Activated CD8-positive, alpha-beta T cell treated with anti-CD3 and anti-CD28 coated beads for 36 hours (primary cell): ENCODE measurements around the gene FADS6. TPM values are rescaled to one million over a fixed set of nuclear protein-coding genes. Genes with fewer than 3 reads are reported as not detected.
"Not testable (repeated sequence)": the region's sequence is repeated elsewhere in the genome, so short reads cannot be mapped to it uniquely, and the experiment has no call there.

Experiments
- ATAC-seq: fragments of 200-7000 bp; cut with Tn5 transposase; one replicate; pipeline ENCODE4 v1.10.0; 2021; ENCODE audit warnings: mild to moderate bottlenecking, moderate library complexity
- CTCF ChIA-PET: fragments of 350-600 bp; sonication (Branson Sonifier 250); formaldehyde crosslinking; loops from one replicate; lab custom pipeline; 2021; ENCODE audit warnings: antibody characterized with exemption; lab: Charles Lee
- POLR2A ChIA-PET: fragments of 350-600 bp; sonication (Branson Sonifier 250); formaldehyde crosslinking; loops from one replicate; lab custom pipeline; 2021; ENCODE audit warnings: antibody characterized with exemption; lab: Charles Lee
- DNase-seq: peaks from one replicate; pipeline ENCODE4 v3.0.0-alpha.2; 2020
- H3K27ac Mint-ChIP-seq: one replicate; pipeline ENCODE4 v1.8.0; 2021; ENCODE audit warnings: mild to moderate bottlenecking, mixed read lengths
- H3K27me3 Mint-ChIP-seq: one replicate; pipeline ENCODE4 v1.8.0; 2021; ENCODE audit warnings: mixed read lengths
- H3K36me3 Mint-ChIP-seq: one replicate; pipeline ENCODE4 v1.8.0; 2021; ENCODE audit warnings: low read depth, mixed read lengths
- H3K4me1 Mint-ChIP-seq: one replicate; pipeline ENCODE4 v1.8.0; 2021; ENCODE audit warnings: low read depth, mixed read lengths
- H3K4me3 Mint-ChIP-seq: one replicate; pipeline ENCODE4 v1.8.0; 2021; ENCODE audit warnings: mild to moderate bottlenecking, moderate library complexity, mixed read lengths
- H3K9me3 Mint-ChIP-seq: one replicate; pipeline ENCODE4 v1.8.0; 2021; ENCODE audit warnings: mixed read lengths
- intact Hi-C: fragments of 100-400 bp; cut with micrococcal nuclease; formaldehyde crosslinking; loops from one replicate; pipeline ENCODE4 v1.10.0; 2022
- total RNA-seq, 2 experiments: library from RNA; stranded (reverse); gene quantifications; one replicate each; pipeline ENCODE4 v1.2.3, GENCODE V29; 2021
- TF ChIP-seq, protein P1 (sequence below): fragments of 200-600 bp; IDR thresholded peaks from one replicate; pipeline ENCODE4 v1.8.0; 2022; ENCODE audit warnings: antibody characterized with exemption, mild to moderate bottlenecking

FADS6 gene
- total RNA-seq, 2 experiments from 2014 or later, result not detected

DNA sequence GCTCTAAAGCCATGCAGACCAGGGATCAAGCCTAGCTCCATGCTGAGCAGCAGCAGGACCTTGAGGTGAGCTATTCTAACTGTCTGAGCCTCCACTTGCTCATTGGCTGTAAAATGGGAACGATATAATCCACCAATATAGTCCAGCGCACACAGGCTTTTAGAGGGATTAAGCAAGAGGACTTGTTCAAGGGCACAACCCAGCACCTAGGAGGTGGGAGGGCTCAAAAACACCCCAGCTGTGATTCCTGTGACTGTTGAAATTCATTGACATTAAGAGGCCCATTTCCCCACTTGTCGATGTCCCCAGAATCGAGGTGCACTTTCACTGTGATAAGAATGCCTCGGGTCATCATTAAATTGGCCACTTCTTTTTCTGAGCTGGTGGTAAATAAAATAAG lies 25.5 kb upstream of the FADS6 start:
- Mint-ChIP-seq H3K27ac (no peak overlapping the region), H3K27me3 (peaks cover 23% of the 10 kb centered on the region), H3K9me3 (no peaks in the 10 kb centered on the region), H3K36me3 (no peaks in the 10 kb centered on the region), H3K4me1 (peaks cover 5% of the 10 kb centered on the region), H3K4me3 (no peak overlapping the region)
- TF ChIP-seq, protein P1, sequence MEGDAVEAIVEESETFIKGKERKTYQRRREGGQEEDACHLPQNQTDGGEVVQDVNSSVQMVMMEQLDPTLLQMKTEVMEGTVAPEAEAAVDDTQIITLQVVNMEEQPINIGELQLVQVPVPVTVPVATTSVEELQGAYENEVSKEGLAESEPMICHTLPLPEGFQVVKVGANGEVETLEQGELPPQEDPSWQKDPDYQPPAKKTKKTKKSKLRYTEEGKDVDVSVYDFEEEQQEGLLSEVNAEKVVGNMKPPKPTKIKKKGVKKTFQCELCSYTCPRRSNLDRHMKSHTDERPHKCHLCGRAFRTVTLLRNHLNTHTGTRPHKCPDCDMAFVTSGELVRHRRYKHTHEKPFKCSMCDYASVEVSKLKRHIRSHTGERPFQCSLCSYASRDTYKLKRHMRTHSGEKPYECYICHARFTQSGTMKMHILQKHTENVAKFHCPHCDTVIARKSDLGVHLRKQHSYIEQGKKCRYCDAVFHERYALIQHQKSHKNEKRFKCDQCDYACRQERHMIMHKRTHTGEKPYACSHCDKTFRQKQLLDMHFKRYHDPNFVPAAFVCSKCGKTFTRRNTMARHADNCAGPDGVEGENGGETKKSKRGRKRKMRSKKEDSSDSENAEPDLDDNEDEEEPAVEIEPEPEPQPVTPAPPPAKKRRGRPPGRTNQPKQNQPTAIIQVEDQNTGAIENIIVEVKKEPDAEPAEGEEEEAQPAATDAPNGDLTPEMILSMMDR, result no peak
- ChIA-PET POLR2A (no interaction called here), CTCF (interaction anchor here (0.7 to 9.3 kb wide), 5 partner anchors 39 to 148 kb away, joined by 3 to 73 read pairs (median 3); no protein-coding TSS in a partner anchor)
- ATAC-seq (no peak), DNase-seq (no peak)
- intact Hi-C loops, result no loop called here

DNA sequence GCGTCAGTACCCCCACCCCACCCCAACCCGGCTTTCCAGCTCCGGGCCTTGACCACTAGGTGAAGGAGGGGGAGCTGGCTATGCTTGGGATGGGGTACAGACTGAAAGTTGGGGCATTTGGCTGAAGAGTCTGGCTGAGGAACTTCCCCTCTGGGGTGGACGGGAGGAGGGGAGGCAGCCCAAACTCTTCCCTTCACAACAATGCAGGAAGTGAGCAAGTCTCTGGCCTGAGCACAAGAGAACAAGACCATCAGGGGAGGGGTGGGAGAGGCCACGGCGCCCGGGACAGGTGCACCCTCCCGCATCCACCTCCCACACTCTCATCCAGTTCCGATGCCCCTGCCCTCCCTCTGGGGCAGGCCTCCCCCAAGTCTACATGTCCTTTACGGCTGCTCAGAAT lies 24.0 kb upstream of the FADS6 start:
- TF ChIP-seq, protein P1, result no peak
- DNase-seq (no peak), ATAC-seq (no peak)
- Mint-ChIP-seq H3K4me1 (peaks cover under 1% of the 10 kb centered on the region), H3K27me3 (peaks cover 16% of the 10 kb centered on the region), H3K36me3 (no peaks in the 10 kb centered on the region), H3K4me3 (no peak overlapping the region), H3K9me3 (no peaks in the 10 kb centered on the region), H3K27ac (no peak overlapping the region)
- CTCF ChIA-PET, result no interaction called here
- POLR2A ChIA-PET, result no interaction called here
- intact Hi-C loops, result no loop called here

DNA sequence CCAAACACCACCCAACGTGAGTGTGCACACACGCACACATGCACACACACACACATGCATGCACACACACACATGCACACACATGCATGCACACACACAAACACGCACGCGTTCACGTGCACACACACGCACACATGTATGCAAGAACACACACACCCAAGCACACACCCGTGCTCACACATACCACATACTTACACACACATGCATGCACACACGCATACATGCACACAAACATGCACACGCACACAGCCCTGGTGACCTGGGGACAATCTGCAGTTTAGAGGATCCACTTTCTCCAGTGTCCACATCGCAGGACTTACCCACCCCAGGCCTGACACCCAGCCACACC lies 23.4 kb upstream of the FADS6 start:
- H3K36me3 Mint-ChIP-seq, result no peaks in the 10 kb centered on the region
- no peak overlapping the region for H3K27ac Mint-ChIP-seq
- H3K4me1 Mint-ChIP-seq, result no peaks in the 10 kb centered on the region
- DNase-seq, result no peak
- no peaks in the 10 kb centered on the region for H3K9me3 Mint-ChIP-seq
- no peak for ATAC-seq
- H3K27me3 Mint-ChIP-seq, result peaks cover 13% of the 10 kb centered on the region
- no peak overlapping the region for H3K4me3 Mint-ChIP-seq
- ChIA-PET POLR2A (interaction anchor here (0.6 kb wide), 1 partner anchor 779 kb away, joined by 3 read pairs; no protein-coding TSS in a partner anchor), CTCF (interaction anchor here (0.8 kb wide), 1 partner anchor 41 kb away, joined by 3 read pairs; no protein-coding TSS in a partner anchor)
- TF ChIP-seq, protein P1, result no peak
- intact Hi-C loops, result no loop called here

DNA sequence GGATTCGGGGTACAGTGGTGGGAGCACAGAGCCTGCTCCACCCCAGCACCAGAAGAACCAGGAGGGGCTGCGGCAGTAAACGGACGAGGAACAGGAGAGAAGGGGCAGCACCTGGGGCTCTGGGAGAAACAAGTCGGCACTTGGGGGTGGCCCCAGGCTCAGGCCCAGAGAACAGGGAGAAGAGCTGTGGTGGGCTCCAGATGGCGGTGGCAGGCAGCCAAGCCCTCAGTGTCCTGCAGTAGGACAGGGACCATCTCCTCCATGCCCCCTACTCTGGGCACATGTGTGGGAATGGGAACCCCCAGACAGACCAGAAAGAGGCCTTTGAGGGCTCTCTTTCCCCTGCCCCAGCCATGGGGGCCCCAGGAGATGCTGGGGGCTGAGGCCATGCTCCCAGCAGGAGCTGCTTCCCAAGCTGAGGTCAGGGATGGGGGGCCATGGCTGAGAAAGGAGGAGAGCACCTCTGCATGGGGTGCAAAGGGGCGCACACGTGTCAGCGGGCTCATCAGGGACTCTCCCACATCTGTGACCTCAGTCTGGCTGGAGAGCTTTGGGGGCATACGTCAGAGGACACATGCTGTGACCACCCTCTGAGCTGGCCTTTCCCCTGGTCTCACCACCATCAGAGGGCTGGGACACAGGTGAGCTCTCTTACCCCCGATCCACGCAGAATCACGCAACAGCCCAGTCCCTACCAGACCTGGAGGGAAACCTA lies 22.9 kb upstream of the FADS6 start:
- TF ChIP-seq, protein P1, result no peak
- ATAC-seq (no peak), DNase-seq (no peak)
- CTCF ChIA-PET, result interaction anchor here (0.8 kb wide), 1 partner anchor 41 kb away, joined by 3 read pairs; no protein-coding TSS in a partner anchor
- Mint-ChIP-seq H3K27me3 (peaks cover 10% of the 10 kb centered on the region), H3K36me3 (no peaks in the 10 kb centered on the region), H3K4me3 (no peak overlapping the region), H3K27ac (no peak overlapping the region), H3K9me3 (no peaks in the 10 kb centered on the region), H3K4me1 (no peaks in the 10 kb centered on the region)
- intact Hi-C loops, result no loop called here
- POLR2A ChIA-PET, result interaction anchor here (0.6 kb wide), 1 partner anchor 780 kb away, joined by 3 read pairs; no protein-coding TSS in a partner anchor

DNA sequence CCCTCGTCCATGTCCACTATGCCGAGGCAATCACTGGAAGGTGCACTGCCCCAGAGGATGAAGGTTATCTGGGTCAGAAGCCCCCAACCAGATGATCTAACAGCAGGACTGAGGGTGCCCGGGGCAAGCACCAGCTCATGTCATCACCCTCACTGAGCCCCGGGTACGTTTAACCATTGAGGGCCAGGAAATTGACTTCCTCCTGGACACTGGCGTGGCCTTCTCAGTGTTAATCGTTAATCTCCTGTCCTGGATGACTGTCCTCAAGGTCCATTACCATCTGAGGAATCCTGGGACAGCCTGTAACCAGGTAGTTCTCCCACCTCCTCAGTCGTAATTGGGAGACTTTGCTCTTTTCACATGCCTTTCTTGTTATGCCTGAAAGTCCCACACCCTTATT lies 18.0 kb upstream of the FADS6 start:
- H3K9me3 Mint-ChIP-seq, H3K4me1 Mint-ChIP-seq, ATAC-seq, H3K27me3 Mint-ChIP-seq, CTCF ChIA-PET, H3K36me3 Mint-ChIP-seq, H3K27ac Mint-ChIP-seq, H3K4me3 Mint-ChIP-seq, intact Hi-C loops, POLR2A ChIA-PET, DNase-seq: not testable (repeated sequence)

DNA sequence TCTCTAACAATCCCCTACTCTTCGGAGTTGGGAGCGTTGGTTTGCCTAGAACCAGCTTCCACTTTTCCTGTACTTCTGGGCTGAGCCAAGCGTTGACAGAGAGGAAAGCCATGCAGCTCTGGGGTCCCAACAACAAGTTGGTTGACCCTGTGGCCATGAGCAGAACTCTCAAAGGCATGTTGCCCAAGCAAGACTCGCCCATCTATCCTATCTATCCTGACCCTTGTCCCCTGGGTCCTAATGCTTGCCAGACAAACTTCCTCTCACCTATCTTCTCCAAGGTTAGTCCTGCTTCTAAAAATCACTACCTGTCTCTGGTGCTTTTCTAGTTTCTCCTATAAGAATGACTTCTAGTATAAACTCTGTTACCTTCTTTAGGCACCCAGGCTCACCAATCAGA lies 15.7 kb upstream of the FADS6 start:
- not testable (repeated sequence) for H3K36me3 Mint-ChIP-seq, DNase-seq
- CTCF ChIA-PET, result interaction anchor here (1.6 kb wide), 1 partner anchor 10 kb away, joined by 3 read pairs; no protein-coding TSS in a partner anchor

More for the DNA sequence above, 15.7 kb upstream of the FADS6 start:
- H3K27me3 Mint-ChIP-seq, ATAC-seq, H3K4me3 Mint-ChIP-seq, H3K27ac Mint-ChIP-seq, H3K4me1 Mint-ChIP-seq, intact Hi-C loops, POLR2A ChIA-PET, H3K9me3 Mint-ChIP-seq: not testable (repeated sequence)
